HG03159 (cell line): ENCODE results near the gene TPSG1.
"Not testable (repeated sequence)": the region's sequence is repeated elsewhere in the genome, so short reads cannot be mapped to it uniquely, and the experiment has no call there.

Experiments
- ATAC-seq: cut with Tn5 transposase; IDR thresholded peaks from one replicate; pipeline ENCODE4 v1.9.1; 2021; ENCODE audit warnings: mild to moderate bottlenecking, moderate library complexity; ENCODE audit not compliant: unreplicated experiment

Gene TPSG1

DNA sequence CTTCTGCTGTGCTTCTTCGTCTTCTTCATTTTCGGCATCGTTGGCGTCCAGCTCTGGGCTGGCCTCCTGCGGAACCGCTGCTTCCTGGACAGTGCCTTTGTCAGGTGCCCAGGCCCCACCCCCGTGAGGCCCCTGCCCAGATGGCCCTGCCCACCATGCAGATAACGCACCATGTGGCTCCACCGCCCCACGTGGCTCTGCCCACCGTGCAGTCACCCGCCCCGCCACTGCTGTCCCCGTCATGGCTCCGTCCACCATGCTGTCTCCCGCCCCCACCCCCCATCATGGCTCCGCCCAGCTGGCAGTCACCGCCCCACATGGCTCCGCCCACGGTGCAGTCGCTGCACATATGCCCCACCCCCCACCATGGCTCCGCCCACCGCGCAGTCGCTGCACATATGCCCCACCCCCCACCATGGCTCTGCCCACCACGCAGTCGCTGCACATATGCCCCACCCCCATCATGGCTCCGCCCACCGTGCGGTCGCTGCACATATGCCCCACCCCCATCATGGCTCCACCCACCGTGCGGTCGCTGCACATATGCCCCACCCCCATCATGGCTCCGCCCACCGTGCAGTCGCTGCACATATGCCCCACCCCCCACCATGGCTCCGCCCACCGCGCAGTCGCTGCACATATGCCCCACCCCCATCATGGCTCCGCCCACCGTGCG, 26.3 kb downstream of the TPSG1 start:
- not testable (repeated sequence) for ATAC-seq

GRCh38 chr16:1198194-1198593, 26.9 kb downstream of the TPSG1 start:
- no peak for ATAC-seq

- ATAC-seq, result no peak
These were observed 27.7 kb downstream of the TPSG1 start for GRCh38 chr16:1197237-1197866.

DNA sequence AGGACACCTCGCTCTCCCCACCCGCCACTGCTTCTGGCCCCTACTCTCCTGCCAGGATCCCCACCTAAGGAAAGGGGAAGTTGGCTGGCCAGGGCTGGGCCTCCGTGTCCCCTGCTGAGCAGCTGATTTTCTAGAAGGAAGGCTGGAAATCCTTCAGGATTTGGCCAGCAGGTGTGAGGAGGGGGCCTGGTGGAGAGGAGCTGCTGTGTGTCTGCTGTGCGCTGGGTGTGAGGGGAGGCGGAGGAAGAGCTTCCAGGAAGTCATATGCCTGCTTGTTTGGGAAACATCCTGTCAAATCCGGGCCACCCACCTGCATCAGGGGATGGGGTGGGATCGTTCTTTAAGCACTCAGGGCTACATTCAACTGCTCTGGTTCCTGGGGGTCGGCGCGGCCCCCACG, 28.6 kb downstream of the TPSG1 start:
- ATAC-seq, result no peak

DNA sequence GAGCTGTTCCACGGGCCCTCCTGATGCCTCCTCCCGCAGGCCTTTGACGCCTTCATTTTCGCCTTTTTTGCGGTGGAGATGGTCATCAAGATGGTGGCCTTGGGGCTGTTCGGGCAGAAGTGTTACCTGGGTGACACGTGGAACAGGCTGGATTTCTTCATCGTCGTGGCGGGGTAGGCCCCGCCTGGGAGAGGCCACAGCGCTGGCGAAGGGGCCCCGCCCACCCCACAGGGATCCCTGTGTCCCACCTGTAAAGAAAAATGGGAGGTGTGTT, 29.7 kb downstream of the TPSG1 start:
- ATAC-seq, result no peak

DNA sequence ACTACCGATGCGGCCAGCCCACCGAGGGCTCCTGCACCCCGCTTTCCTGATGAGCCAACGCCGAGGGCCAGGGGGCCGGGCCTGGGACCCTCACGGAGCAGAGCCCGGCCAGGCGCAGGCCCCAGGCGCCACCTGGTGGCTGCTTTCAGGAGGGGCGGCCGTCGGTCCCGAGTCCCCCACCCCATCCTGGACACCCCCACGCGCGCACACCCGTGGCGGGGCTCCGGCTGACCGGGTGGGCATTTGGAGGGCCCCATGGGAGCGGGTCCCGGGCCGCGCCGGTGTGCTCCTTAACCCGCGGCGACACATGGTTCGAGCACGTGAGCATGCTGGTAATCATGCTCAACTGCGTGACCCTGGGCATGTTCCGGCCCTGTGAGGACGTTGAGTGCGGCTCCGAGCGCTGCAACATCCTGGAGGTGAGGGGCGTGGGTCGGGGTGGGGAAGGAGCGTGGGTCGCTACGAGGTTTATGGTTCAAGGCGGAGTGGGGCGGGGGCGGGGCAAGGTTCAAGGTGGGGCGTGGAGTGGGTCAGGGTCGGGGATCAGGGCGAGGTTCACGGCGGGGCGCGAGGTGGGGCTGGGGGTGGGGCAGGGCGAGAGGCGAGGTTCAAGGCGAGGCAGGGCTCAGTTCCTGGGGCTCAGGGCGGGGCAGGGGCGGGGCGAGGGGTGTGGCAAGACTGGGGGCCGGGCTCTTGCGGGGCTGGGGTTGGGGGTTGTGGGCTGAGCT, 30.2 kb downstream of the TPSG1 start:
- ATAC-seq, result no peak

DNA sequence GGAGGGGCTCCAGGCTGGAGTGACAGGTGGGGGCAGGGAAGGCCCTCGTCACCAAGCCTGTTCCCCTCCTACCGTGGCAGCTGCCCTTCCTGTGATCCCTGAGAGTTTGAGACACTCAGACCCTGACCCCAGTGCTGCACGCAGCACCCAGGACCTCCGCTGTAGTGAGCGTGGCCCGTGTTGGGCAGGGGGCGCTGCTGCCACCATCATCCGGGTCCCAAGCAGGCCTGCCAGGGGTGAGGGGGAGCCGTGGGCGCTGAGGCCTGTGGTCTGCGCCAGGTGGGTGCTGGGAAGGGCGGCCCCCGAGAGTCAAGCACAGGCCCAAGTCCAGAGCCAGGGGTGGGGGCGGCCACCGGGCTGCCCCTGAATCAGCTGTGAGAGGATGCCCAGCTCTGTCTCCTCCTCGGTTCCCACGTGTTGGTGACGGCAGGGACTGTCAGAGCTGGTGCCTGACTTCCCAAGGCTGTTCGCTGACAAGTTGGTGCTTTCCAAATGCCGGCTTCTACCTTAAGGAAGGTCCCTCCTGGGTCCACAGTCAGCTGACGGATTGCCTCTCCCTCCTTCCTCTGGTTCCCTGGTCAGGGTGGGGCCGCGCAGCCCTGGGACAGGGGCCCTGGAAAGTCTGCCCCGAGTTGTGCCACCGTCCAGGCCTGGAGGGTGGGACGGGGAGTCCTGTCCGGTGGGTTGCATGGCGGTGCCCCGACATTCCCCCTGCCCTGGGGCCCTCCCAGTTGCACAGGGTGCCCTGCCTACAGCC, 31.1 kb downstream of the TPSG1 start:
- no peak for ATAC-seq

- ATAC-seq, result no peak
These were observed 31.8 kb downstream of the TPSG1 start for GRCh38 chr16:1193143-1193824.

GRCh38 chr16:1192384-1193073, 32.5 kb downstream of the TPSG1 start:
- no peak for ATAC-seq

DNA sequence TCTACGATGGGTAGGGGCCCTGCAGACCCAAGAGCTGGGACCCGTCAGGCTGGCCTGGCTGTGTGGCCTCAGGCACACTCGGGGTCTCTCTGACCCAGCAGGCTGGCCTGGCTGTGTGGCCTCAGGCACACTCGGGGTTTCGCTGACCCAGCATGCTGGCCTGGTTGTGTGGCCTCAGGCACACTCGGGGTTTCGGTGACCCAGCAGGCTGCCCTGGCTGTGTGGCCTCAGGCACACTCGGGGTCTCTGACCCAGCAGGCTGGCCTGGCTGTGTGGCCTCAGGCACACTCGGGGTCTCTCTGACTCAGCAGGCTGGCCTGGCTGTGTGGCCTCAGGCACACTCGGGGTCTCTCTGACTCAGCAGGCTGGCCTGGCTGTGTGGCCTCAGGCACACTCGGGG, 34.3 kb downstream of the TPSG1 start:
- ATAC-seq, result not testable (repeated sequence)

- no peak for ATAC-seq
These were observed 35.6 kb downstream of the TPSG1 start for GRCh38 chr16:1189455-1189854.

DNA sequence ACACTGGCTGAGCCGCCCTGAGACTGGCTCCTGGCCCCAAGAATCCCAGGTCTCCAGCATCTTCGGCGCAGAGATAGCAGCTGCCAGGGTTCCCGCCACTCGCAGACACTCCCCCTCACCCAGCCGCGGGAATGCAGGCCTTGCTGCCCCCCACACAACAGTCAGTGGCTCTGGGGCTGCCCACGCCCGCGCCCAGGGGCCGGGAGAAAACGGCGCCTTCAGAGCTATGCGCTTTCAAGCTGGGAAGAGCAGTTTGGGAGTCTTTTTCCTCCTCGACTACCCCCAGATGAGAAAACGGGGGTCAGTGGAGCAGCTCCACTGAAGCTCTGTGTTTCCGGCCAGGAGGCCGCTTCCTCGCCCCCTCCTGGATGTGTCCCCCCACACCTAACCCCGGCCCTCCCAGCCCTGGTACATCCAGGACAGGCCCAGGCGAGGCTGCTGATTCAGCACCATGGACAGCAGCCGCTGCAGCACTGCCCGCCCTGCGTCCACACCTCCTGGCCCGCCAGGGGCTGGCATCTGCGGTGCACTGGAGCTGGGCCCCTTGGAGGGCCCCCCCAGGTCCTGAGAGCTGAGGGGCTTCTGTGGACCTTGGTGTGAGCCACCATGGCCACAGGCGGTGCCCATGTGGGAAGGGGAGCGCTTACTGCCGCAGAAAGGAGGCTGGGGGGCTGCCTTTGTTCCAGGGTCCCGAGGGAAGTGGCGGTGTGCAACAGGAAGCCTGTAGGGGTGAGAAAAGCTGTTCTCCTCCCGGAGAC, 36.5 kb downstream of the TPSG1 start:
- ATAC-seq, result no peak

DNA sequence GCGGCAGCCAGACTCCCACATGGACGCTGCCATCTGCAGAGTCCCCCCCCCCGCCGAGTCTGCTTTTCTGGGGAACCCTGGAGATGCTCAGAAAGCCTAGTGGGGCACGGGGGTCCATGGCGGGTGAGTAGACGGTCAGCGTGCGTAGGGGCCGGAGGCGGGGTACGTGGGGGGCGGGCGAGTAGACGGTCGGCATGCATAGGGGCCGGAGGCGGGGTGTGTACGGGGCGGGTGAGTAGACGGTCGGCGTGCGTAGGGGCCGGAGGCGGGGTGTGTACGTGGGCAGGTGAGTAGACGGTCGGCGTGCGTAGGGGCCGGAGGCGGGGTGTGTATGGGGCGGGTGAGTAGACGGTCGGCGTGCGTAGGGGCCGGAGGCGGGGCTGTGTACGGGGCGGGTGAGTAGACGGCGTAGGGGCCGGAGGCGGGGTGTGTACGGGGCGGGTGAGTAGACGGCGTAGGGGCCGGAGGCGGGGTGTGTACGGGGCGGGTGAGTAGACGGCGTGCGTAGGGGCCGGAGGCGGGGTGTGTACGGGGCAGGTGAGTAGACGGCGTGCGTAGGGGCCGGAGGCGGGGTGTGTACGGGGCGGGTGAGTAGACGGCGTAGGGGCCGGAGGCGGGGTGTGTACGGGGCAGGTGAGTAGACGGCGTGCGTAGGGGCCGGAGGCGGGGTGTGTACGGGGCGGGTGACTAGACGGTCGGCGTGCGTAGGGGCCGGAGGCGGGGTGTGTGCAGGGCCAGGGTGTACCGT, 39.4 kb downstream of the TPSG1 start:
- ATAC-seq, result not testable (repeated sequence)

- ATAC-seq, result no peak
These were observed 40.1 kb downstream of the TPSG1 start for GRCh38 chr16:1184980-1185379.

DNA sequence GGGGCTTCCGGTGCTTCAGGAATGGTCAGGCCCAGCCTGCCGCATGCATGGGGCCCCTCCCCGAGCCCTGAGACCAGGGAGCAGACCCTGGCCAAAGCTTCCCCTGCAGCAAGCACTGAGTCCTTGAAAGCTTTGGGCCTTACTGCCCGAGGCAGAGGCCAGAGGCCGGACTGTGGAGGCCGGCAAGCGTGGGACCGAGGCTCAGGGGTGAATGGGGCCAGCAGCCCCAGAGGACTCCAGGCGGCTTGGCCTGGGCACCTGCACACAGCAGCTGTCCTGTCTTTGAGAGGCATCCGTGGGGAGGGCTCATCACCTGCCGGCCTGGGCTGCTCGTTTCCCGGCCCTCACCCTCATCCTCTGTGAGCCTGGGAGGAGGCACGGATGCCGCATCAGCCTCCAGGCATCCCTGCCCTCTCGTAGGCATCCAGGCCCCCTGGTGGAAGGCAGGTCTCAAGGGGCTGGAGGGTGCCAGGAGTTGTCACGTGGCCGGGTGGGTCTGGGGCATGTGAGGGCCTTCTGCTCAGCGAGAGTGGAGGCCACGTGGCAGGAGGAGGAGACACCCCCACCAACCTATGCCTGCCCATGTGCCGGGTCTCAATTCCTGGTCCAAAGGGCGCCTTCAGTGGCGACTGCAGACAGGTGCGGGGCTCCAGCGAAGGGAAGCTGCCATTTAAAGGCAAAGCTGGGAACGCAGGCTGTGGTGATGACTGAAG, 40.8 kb downstream of the TPSG1 start:
- ATAC-seq, result no peak

- ATAC-seq, result no peak
These were observed 41.8 kb downstream of the TPSG1 start for GRCh38 chr16:1182950-1183907.

DNA sequence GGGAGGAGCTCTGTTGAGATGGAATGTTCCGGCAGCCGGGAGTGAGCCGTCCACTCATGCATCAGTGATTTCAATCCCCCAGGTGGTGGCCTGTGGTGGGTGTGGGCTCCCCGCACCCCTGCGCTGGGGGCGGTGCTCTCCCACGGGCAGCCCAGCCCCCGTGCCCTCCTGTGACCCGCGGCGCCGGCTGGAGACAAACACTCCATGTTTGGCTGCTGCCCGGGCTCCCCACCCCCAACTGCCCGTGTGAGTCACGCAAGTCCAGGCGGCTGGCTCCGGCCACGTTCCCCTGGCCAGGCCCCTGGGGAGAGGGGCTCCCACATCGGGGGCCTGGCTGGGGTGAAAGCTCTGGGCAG, 42.8 kb downstream of the TPSG1 start:
- ATAC-seq, result no peak
